Measurements from ENCODE around the gene GOT1.

Gene GOT1

DNA sequence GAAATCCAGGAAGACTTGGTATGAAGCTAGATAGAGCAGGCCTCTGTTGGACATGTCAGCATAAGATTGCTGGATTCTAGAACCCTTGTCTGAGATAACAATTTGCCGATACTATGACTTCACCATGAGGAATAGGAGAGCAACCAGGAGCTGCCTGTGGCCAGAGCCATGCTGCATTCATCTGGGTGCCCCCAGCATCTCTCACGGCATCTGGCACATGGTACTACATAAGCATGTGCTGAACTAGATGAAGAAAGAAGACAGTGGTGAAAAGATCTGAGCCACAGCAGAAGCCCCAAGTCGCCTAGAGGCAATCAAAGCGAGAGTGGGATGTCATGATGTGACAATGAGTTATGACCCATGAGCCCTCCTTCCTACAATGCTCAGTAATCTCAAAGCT lies 19.5 kb downstream of the GOT1 start:
- DNase-seq, result no peak
- no peaks in the 10 kb centered on the region for H3K27me3 ChIP-seq (ENCODE audit: insufficient read depth, low read depth, severe bottlenecking)
- no peaks in the 10 kb centered on the region for H3K9me3 ChIP-seq (ENCODE audit: severe bottlenecking)
- peaks cover 31% of the 10 kb centered on the region for H3K36me3 ChIP-seq
- TF ChIP-seq, protein P1, sequence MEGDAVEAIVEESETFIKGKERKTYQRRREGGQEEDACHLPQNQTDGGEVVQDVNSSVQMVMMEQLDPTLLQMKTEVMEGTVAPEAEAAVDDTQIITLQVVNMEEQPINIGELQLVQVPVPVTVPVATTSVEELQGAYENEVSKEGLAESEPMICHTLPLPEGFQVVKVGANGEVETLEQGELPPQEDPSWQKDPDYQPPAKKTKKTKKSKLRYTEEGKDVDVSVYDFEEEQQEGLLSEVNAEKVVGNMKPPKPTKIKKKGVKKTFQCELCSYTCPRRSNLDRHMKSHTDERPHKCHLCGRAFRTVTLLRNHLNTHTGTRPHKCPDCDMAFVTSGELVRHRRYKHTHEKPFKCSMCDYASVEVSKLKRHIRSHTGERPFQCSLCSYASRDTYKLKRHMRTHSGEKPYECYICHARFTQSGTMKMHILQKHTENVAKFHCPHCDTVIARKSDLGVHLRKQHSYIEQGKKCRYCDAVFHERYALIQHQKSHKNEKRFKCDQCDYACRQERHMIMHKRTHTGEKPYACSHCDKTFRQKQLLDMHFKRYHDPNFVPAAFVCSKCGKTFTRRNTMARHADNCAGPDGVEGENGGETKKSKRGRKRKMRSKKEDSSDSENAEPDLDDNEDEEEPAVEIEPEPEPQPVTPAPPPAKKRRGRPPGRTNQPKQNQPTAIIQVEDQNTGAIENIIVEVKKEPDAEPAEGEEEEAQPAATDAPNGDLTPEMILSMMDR (IDR thresholded peaks at IDR 0.05; ENCODE audit: low read depth, low read length), result no peak
- no peak overlapping the region for H3K4me3 ChIP-seq (ENCODE audit: low read depth, low read length)
- H3K27ac ChIP-seq, result no peak overlapping the region

DNA sequence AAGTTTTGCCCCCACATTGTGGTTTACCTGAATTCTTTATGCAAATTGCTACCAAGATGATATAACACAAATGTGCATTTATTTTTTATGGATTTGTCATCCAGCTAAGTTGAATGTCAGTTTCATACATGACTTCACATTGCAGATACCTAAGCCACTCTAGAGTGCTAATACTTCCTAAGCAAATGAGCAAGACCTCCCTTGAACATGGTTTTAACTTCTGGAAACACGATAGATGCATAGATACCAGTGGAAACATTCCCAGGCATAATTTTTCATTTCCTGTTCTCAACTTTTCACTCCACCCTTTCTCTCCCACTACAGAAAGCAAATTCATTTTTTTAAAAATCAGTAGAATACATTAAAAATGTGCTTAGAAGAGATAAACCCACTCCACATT lies 20.3 kb downstream of the GOT1 start:
- H3K27me3 ChIP-seq (ENCODE audit: insufficient read depth, low read depth, severe bottlenecking), result no peaks in the 10 kb centered on the region
- no peak overlapping the region for H3K27ac ChIP-seq
- no peak for DNase-seq
- TF ChIP-seq, protein P1 (IDR thresholded peaks at IDR 0.05; ENCODE audit: low read depth, low read length), result no peak
- peaks cover 37% of the 10 kb centered on the region for H3K36me3 ChIP-seq
- H3K9me3 ChIP-seq (ENCODE audit: severe bottlenecking), result no peaks in the 10 kb centered on the region
- H3K4me3 ChIP-seq (ENCODE audit: low read depth, low read length), result no peak overlapping the region

DNA sequence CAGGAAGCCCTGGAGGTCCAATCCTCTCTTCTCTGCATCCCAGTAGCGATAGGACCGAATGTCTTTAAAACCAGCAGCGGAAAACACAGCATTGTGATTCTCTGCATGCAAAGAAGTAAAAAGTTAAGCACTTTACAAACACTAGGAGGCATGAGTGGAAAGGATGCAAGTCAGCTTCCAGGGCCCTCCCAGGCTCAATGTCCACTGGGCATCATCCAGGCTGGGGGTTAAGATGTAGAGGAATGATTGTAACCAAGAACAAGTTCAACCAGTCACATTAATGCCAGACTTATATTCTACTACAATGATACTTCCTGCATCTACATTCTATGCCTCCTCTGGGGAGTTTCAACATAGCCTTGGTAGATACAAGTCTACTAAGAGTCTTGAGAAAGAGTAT lies 24.3 kb downstream of the GOT1 start:
- H3K4me3 ChIP-seq (ENCODE audit: low read depth, low read length), result no peak overlapping the region
- no peaks in the 10 kb centered on the region for H3K27me3 ChIP-seq (ENCODE audit: insufficient read depth, low read depth, severe bottlenecking)
- no peak for DNase-seq
- peaks cover 62% of the 10 kb centered on the region for H3K36me3 ChIP-seq
- no peaks in the 10 kb centered on the region for H3K9me3 ChIP-seq (ENCODE audit: severe bottlenecking)
- TF ChIP-seq, protein P1 (IDR thresholded peaks at IDR 0.05; ENCODE audit: low read depth, low read length), result no peak
- no peak overlapping the region for H3K27ac ChIP-seq

DNA sequence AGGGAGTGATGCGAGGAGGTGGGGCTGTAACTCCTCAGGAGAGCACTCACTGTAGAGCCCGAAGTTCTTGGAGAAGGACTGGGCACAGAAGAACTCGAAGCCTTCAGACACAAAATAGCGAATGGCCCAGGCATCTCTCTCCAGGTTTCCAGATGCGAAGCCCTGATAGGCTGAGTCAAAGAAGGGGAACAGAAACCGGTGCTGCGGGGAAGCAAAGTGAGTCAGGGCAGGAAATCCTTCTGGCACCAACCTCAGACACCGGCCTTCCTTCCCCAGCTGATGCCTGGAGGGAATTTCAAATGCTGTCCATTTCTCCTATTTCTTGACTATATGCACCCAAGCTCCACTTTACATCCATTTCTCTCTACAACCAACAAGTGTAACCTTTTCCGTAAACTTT lies 26.8 kb downstream of the GOT1 start:
- Histone ChIP-seq H3K27me3 (ENCODE audit: insufficient read depth, low read depth, severe bottlenecking) (no peaks in the 10 kb centered on the region), H3K27ac (no peak overlapping the region), H3K9me3 (ENCODE audit: severe bottlenecking) (no peaks in the 10 kb centered on the region), H3K36me3 (peaks cover 65% of the 10 kb centered on the region), H3K4me3 (ENCODE audit: low read depth, low read length) (no peak overlapping the region)
- TF ChIP-seq, protein P1 (IDR thresholded peaks at IDR 0.05; ENCODE audit: low read depth, low read length), result no peak
- DNase-seq, result no peak

DNA sequence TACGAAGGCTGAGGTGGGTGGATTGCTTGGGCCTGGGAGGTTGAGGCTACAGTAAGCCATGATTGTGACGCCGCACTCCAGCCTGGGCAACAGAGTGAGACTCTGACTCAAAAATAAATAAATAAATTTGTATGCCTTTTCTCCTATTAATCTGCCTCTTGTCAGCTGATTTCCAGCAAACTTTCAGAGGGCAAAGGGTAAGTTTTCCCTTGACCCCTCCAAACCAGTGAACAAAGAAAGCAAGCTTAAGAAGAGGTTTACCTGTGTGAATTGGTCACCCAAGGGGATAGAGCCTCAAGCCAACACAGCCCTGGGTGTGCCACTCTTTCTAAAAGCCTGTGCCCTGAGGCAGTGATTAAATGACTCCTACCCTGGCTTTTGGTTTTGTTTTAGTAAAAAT lies 30.8 kb downstream of the GOT1 start:
- no peaks in the 10 kb centered on the region for H3K9me3 ChIP-seq (ENCODE audit: severe bottlenecking)
- H3K27ac ChIP-seq, result no peak overlapping the region
- no peaks in the 10 kb centered on the region for H3K27me3 ChIP-seq (ENCODE audit: insufficient read depth, low read depth, severe bottlenecking)
- peaks cover 70% of the 10 kb centered on the region for H3K36me3 ChIP-seq
- DNase-seq, result no peak
- no peak overlapping the region for H3K4me3 ChIP-seq (ENCODE audit: low read depth, low read length)
- TF ChIP-seq, protein P1 (IDR thresholded peaks at IDR 0.05; ENCODE audit: low read depth, low read length), result no peak

DNA sequence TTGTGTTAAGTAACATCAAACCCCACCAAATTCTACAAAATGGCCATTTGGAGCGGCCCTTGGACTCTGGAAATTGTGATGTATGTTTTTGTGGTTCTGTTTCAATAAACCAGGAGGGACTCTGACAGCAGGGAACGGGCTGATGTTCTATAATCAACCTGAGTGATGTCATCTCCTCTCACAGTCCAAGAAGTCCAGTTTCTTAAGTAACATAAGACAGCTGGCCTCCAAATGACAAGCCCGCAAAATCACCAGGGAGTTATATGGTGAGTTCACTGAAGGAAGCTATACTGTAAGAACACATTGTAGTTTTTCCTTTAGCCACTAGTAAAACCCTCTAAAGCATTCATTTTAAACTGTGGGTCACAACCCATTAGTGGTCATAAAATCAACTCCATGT lies 34.0 kb downstream of the GOT1 start:
- DNase-seq, result no peak
- peaks cover 44% of the 10 kb centered on the region for H3K36me3 ChIP-seq
- no peak overlapping the region for H3K27ac ChIP-seq
- H3K9me3 ChIP-seq (ENCODE audit: severe bottlenecking), result no peaks in the 10 kb centered on the region
- H3K27me3 ChIP-seq (ENCODE audit: insufficient read depth, low read depth, severe bottlenecking), result no peaks in the 10 kb centered on the region
- TF ChIP-seq, protein P1 (IDR thresholded peaks at IDR 0.05; ENCODE audit: low read depth, low read length), result no peak
- H3K4me3 ChIP-seq (ENCODE audit: low read depth, low read length), result no peak overlapping the region
